ENCODE measurements around the gene CFAP43. TPM values are rescaled to one million over a fixed set of nuclear protein-coding genes. Genes with fewer than 3 reads are reported as not detected.

CFAP43 gene
- total RNA-seq, 1 donor from 2014 or later, result 1.7 TPM

DNA sequence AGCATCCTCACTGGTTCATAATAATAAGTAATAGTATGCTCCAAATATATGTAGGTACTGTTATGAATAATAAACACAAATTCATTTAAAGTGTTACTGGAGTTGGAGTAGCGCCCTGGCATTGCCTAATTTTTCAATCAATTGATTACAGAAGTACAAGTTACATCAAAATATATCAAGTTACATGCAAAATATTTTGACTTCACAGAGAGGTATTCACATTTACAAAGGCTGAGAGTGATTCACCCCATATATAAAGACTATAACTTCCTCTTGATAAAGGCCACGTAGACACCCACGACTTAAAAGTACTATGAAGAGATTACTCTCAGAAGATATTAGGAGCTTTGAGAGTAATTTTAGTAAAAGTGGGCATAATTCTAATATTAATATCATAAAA, 132.9 kb downstream of the CFAP43 start:
- DNase-seq (ENCODE audit: low spot score), result no peak

DNA sequence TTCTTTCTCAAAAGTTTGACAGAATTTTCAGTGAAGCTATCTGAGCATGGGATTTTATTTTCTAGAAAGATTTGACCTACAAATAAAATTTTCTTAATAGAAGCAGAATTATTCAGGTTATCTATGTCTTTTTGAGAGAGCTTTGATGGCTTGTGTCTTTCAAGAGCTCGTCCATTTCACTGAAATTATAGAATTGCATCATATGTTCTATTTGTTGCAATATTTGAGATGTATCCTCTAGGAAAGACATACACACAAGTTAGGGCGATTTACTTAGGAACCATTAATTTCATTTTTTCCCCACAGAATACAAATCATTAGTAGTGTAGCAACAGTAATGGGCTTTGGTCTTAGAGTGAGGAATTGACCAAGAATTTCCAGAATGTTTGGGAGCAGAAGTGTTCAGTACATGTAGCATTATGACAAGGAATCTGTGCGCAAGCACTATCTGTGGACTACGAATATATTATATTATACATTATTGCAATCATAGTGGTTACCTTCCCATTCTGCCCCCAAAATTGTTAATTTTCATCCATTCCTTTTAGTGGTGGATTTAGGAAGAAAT, 133.7 kb downstream of the CFAP43 start:
- no peak for DNase-seq (ENCODE audit: low spot score)

DNA sequence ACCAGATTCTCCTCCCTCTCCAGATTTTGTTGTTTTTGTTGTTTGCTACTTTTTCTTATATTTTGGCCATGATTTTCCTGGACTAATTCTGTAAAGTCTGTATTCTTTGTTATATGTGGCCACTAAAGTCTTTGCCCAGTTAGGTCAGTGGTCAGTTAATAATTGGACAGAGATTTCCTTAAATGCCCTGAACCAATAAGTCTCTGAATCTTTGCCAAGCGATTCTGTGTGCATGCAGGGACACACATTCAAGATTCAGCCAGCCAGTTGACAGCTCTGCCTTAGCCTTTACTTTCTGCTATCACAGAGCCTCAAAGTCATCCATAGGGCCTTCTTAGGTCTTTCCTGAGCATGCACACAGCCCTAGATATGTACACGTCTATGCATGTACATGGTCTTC, 135.5 kb downstream of the CFAP43 start:
- no peak for DNase-seq (ENCODE audit: low spot score)

GRCh38 chr10:104092749-104093148, 139.4 kb downstream of the CFAP43 start:
- DNase-seq (ENCODE audit: low spot score), result no peak

DNA sequence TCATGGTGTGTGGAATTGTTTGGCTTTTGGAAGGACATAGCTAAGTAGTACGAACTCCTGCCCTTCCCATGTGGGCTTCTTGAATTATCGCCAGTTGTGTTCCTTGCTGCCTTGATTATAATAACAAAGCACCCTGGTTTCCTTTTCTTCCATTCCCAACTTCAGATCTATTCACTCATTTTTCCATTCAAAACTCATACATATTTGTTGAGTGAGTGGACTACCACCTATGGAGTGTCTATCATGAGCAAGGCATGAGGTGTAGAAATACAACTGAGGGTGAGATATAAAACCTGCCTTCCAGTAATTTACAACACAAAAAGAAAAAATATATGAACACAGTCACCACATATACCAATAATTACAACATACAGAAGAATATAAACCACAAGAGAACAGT, 141.6 kb downstream of the CFAP43 start:
- no peak for DNase-seq (ENCODE audit: low spot score)

- no peak for DNase-seq (ENCODE audit: low spot score)
These were observed 142.5 kb downstream of the CFAP43 start for GRCh38 chr10:104089621-104090020.

DNA sequence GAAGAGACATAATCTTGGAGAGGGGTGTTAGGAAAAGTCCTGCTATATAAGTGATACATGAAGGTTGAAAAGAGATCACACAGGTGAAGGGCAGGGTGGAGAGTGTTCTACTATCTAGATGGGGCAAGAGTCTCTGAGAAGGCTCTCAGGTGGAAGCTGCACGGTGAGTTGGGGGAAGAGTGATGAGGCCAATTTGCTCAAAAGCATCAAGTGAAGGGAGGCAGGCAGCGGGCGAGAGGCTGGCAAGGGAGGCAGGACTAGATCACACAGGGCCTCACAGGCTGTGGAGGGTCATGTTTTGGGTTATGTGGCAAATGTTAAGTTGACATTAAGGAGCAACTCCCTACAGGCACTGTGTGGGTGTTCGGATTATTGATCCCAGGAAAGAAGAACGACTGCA, 143.9 kb downstream of the CFAP43 start:
- no peak for DNase-seq (ENCODE audit: low spot score)

DNA sequence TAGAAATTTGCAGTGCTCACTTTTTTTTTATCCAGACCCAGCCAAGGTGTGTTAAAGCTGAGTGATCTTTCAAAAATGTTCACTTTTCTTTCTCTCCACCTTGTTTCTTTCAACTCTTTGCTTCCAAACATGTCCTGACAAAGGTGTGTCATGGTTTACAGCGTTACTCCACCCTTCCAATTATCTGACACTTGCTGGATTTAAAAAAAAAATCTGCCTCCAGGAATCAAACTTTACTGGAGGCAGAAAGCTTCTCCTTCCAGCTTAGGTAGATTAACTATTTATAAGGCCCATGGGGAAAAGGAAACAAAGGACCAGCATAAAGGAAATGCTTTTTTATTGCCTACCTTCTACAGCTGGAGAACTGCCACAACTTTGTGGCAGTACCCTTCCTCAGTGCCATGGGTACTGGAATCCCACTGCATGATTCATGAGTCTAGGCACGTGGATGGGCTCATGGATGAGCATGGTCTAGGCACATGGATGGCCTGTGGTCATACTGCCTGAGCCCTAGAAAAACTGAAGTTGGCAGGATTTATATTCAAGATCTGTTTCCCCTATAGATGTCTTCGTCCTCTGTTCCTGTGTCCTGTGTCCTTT, 146.3 kb downstream of the CFAP43 start, which contains the start of gene COL17A1:
TSS of gene COL17A1 (minus strand) at position 80 of the 600 bp plus-strand sequence. CDS start 5,207 bp downstream, outside the sequence.
- DNase-seq (ENCODE audit: low spot score), result peak; percentile 29

- no peak for DNase-seq (ENCODE audit: low spot score)
These were observed 147.6 kb downstream of the CFAP43 start for GRCh38 chr10:104084482-104085142.

DNA sequence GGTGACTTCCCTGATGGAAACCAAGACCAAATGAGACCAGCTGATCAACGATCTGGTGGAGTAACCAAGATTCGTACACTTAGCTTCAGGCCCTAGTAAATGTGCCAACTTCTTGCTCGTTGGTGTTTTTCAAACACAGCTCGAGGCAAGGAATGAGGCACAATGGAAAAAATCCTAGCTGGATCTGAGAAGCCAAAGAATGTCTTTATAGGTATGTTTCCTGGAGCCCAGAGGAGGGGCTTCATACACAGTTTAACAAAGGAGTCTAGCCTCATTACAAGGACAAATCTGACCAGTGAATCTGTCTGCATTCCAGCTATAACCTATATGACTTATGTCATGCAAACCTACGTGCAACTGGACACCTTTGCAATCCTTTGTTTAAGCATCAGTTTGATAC, 150.2 kb downstream of the CFAP43 start:
- no peak for DNase-seq (ENCODE audit: low spot score)

DNA sequence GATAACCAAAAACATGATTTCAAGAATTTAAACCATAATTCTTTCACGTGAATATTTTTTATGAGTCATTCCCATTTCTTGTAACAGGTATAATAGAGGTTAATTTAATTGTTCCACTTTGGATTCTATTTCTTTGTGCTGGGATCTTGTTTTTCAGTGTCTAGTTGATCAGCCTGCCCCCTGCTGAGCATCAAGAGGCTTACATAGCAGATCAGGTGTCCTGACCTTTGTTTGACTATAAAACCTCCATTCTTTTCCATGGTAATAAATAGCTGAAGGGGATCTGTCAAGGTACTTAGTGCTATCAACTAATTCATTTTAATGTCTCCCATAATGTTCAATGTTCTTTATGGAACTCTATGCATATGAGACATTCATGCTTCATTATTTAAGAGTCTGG, 151.4 kb downstream of the CFAP43 start:
- DNase-seq (ENCODE audit: low spot score), result no peak

Other genes with a start within 250 kb of the CFAP43 start
- gene COL17A1, start 146.5 kb downstream of the CFAP43 start, total RNA-seq (ENCODE audit: insufficient read depth, low replicate concordance), result 175 TPM
- 22.9 TPM for gene SFR1, start 110.2 kb downstream of the CFAP43 start, total RNA-seq (ENCODE audit: insufficient read depth, low replicate concordance)
- 58.5 TPM for gene GSTO1, start 22.5 kb upstream of the CFAP43 start, total RNA-seq (ENCODE audit: insufficient read depth, low replicate concordance)
- 1.2 TPM for gene GSTO2, start 36.8 kb upstream of the CFAP43 start, total RNA-seq (ENCODE audit: insufficient read depth, low replicate concordance)
- gene ITPRIP, start 106.1 kb upstream of the CFAP43 start, total RNA-seq (ENCODE audit: insufficient read depth, low replicate concordance), result 14.7 TPM
- 0.48 TPM for gene CFAP58, start 121.5 kb upstream of the CFAP43 start, total RNA-seq (ENCODE audit: insufficient read depth, low replicate concordance)